Measurements from ENCODE around the gene ADAM30.

The ADAM30 gene

GRCh38 chr1:119896303-119896702 lies at the start of gene ADAM30:
ADAM30 (minus strand) TSS chr1:119896515; CDS start chr1:119896336, 179 bp downstream.
- Histone ChIP-seq H3K36me3 (ENCODE audit: control insufficient read depth, insufficient read depth, low read length) (no peaks in the 10 kb centered on the region), H3K9ac (ENCODE audit: low read length) (no peak within 1 kb of the TSS), H3K9me3 (ENCODE audit: control insufficient read depth, low read length) (no peaks in the 10 kb centered on the region), H3K27me3 (ENCODE audit: control insufficient read depth, insufficient read depth, low read length) (peaks cover 10% of the 10 kb centered on the region), H3K4me3 (ENCODE audit: low read length) (no peak within 1 kb of the TSS), H3K4me1 (ENCODE audit: control insufficient read depth, insufficient read depth, low read length) (no peaks in the 10 kb centered on the region)

DNA sequence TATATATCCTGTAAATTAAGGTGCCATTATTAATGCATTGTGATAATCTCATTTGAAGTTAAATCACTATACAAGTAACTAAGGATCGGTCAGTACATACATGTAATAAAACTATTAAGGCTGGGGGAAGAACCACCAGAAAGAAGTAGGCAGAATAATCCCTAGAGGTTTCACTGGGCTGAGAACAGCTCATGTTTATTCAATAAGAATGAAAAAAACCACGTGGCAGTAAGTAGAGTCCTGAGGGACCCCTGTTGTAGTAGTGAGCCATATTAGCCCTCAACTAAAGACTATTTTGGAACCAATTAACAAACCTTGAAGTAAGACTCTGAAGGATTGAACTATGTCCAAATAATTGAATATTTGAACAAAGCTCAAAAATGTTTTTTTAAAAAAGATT lies 46.9 kb upstream of the ADAM30 start:
- Histone ChIP-seq H3K4me3 (ENCODE audit: low read length) (no peak overlapping the region), H3K27me3 (ENCODE audit: control insufficient read depth, insufficient read depth, low read length) (no peaks in the 10 kb centered on the region), H3K36me3 (ENCODE audit: control insufficient read depth, insufficient read depth, low read length) (no peaks in the 10 kb centered on the region), H3K9me3 (ENCODE audit: control insufficient read depth, low read length) (no peaks in the 10 kb centered on the region), H3K9ac (ENCODE audit: low read length) (no peak overlapping the region), H3K4me1 (ENCODE audit: control insufficient read depth, insufficient read depth, low read length) (no peaks in the 10 kb centered on the region)

DNA sequence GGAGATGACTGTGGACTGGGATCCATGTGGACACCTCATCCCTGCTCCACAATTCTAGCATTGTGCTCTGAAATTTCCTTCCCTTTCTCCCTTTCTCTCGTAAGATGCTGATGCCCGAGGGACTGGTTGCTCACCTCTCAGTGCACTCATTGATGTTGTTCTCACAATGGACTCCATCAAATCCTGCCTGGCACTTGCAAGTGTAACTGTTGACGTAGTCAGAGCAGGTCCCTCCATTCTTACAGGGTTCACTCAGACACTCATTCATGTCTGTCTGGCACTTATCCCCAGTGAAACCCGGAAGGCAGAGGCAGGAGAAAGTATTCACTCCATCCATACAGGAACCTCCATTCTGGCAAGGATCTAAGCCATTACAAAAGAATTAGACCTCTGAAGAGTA lies 45.1 kb upstream of the ADAM30 start:
- Histone ChIP-seq H3K27me3 (ENCODE audit: control insufficient read depth, insufficient read depth, low read length) (no peaks in the 10 kb centered on the region), H3K9me3 (ENCODE audit: control insufficient read depth, low read length) (no peaks in the 10 kb centered on the region), H3K4me1 (ENCODE audit: control insufficient read depth, insufficient read depth, low read length) (no peaks in the 10 kb centered on the region), H3K9ac (ENCODE audit: low read length) (no peak overlapping the region), H3K4me3 (ENCODE audit: low read length) (no peak overlapping the region), H3K36me3 (ENCODE audit: control insufficient read depth, insufficient read depth, low read length) (no peaks in the 10 kb centered on the region)

DNA sequence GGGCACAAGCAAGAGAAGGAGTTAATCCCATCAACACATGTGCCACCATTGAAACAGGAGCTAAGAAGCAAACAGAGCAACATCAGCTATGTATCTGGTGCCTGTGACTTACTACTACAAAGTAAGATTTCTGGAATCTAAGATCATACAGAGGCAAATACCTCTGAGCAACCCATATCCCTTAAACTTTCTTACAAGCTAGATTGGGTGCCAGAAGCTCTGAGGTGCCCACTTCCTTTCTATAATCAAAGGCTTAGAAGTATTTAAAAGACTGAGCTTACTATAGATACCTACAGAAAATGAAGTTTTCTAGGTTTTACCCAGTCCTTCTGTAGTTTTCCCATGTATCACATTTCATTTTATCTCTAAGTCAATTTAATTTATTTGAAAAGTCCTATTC lies 44.4 kb upstream of the ADAM30 start:
- H3K9ac ChIP-seq (ENCODE audit: low read length): no peak overlapping the region
- no peaks in the 10 kb centered on the region for H3K36me3 ChIP-seq (ENCODE audit: control insufficient read depth, insufficient read depth, low read length)
- no peaks in the 10 kb centered on the region for H3K4me1 ChIP-seq (ENCODE audit: control insufficient read depth, insufficient read depth, low read length)
- no peaks in the 10 kb centered on the region for H3K27me3 ChIP-seq (ENCODE audit: control insufficient read depth, insufficient read depth, low read length)
- no peak overlapping the region for H3K4me3 ChIP-seq (ENCODE audit: low read length)
- H3K9me3 ChIP-seq (ENCODE audit: control insufficient read depth, low read length): no peaks in the 10 kb centered on the region

DNA sequence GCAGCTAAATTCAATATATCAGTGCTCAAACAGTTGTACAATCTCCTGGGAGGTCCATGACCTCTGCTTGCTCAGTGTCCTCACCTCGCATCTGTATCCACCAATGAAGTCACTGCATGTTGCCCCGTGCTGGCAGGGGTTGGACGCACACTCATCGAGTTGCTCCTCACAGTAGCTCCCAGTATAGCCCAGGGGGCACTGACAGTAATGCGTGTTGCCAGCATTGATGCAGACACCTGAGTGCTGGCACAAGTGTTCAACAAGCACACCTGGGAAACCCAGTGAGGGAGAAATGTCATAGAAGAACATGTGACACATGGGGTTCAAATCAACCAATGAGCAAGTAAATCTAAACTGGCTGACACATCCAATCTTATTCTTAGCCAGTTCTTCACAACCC lies 40.9 kb upstream of the ADAM30 start:
- no peak overlapping the region for H3K4me3 ChIP-seq (ENCODE audit: low read length)
- H3K36me3 ChIP-seq (ENCODE audit: control insufficient read depth, insufficient read depth, low read length): no peaks in the 10 kb centered on the region
- no peaks in the 10 kb centered on the region for H3K4me1 ChIP-seq (ENCODE audit: control insufficient read depth, insufficient read depth, low read length)
- H3K27me3 ChIP-seq (ENCODE audit: control insufficient read depth, insufficient read depth, low read length): no peaks in the 10 kb centered on the region
- no peak overlapping the region for H3K9ac ChIP-seq (ENCODE audit: low read length)
- no peaks in the 10 kb centered on the region for H3K9me3 ChIP-seq (ENCODE audit: control insufficient read depth, low read length)

GRCh38 chr1:119935915-119936314 lies 39.6 kb upstream of the ADAM30 start:
- no peaks in the 10 kb centered on the region for H3K27me3 ChIP-seq (ENCODE audit: control insufficient read depth, insufficient read depth, low read length)

DNA sequence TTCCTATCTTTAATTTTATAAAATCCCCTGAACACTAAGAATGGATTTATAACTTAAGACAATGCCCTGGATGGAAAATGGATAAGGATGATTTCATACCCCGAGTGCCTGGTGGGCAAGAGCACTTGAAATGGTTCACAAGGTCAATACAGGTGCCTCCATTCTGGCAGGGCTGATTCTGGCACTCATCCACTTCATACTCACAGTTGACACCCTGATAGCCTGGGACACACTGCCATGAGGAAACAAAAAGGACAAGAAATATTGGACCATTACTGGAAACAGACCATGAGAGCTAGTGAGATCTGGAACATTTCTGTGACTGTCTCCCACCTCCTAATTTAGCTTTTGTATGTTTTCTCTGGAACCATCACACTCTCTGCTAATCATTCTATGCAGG lies 39.1 kb upstream of the ADAM30 start:
- Histone ChIP-seq H3K27me3 (ENCODE audit: control insufficient read depth, insufficient read depth, low read length) (no peaks in the 10 kb centered on the region), H3K4me3 (ENCODE audit: low read length) (no peak overlapping the region), H3K9ac (ENCODE audit: low read length) (no peak overlapping the region), H3K4me1 (ENCODE audit: control insufficient read depth, insufficient read depth, low read length) (no peaks in the 10 kb centered on the region), H3K9me3 (ENCODE audit: control insufficient read depth, low read length) (no peaks in the 10 kb centered on the region), H3K36me3 (ENCODE audit: control insufficient read depth, insufficient read depth, low read length) (no peaks in the 10 kb centered on the region)

More at GRCh38 chr1:119935915-119936314, 39.6 kb upstream of the ADAM30 start:
- Histone ChIP-seq H3K4me1 (ENCODE audit: control insufficient read depth, insufficient read depth, low read length) (no peaks in the 10 kb centered on the region), H3K4me3 (ENCODE audit: low read length) (no peak overlapping the region), H3K9ac (ENCODE audit: low read length) (no peak overlapping the region), H3K36me3 (ENCODE audit: control insufficient read depth, insufficient read depth, low read length) (no peaks in the 10 kb centered on the region), H3K9me3 (ENCODE audit: control insufficient read depth, low read length) (no peaks in the 10 kb centered on the region)

DNA sequence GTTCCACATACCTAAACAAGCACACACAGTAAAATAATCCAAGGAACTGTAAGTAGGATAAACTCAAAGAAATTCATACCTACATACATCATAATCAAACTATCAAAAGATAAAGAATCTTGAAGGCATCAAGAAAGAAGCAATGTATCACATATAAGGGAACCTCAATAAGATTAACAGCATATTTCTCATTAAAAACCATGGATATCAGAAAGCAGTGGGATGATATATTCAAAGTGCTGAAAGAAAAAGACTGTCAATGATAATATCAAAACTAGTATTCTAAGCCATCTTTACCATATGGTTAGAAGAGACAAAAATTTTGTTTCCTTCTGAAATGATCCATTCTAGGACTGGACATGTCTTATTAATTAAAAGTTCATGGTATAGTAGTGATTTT lies 37.1 kb upstream of the ADAM30 start:
- Histone ChIP-seq H3K27me3 (ENCODE audit: control insufficient read depth, insufficient read depth, low read length) (no peaks in the 10 kb centered on the region), H3K4me1 (ENCODE audit: control insufficient read depth, insufficient read depth, low read length) (no peaks in the 10 kb centered on the region), H3K9me3 (ENCODE audit: control insufficient read depth, low read length) (no peaks in the 10 kb centered on the region), H3K36me3 (ENCODE audit: control insufficient read depth, insufficient read depth, low read length) (no peaks in the 10 kb centered on the region), H3K9ac (ENCODE audit: low read length) (no peak overlapping the region), H3K4me3 (ENCODE audit: low read length) (no peak overlapping the region)

GRCh38 chr1:119929643-119930315 lies 33.5 kb upstream of the ADAM30 start:
- peaks cover 4% of the 10 kb centered on the region for H3K36me3 ChIP-seq (ENCODE audit: control insufficient read depth, insufficient read depth, low read length)
- H3K9ac ChIP-seq (ENCODE audit: low read length): no peak overlapping the region
- H3K4me3 ChIP-seq (ENCODE audit: low read length): no peak overlapping the region
- H3K27me3 ChIP-seq (ENCODE audit: control insufficient read depth, insufficient read depth, low read length): no peaks in the 10 kb centered on the region
- H3K4me1 ChIP-seq (ENCODE audit: control insufficient read depth, insufficient read depth, low read length): no peaks in the 10 kb centered on the region
- H3K9me3 ChIP-seq (ENCODE audit: control insufficient read depth, low read length): no peaks in the 10 kb centered on the region

GRCh38 chr1:119926553-119926952 lies 30.2 kb upstream of the ADAM30 start:
- Histone ChIP-seq H3K27me3 (ENCODE audit: control insufficient read depth, insufficient read depth, low read length) (no peaks in the 10 kb centered on the region), H3K9me3 (ENCODE audit: control insufficient read depth, low read length) (no peaks in the 10 kb centered on the region), H3K4me3 (ENCODE audit: low read length) (no peak overlapping the region), H3K36me3 (ENCODE audit: control insufficient read depth, insufficient read depth, low read length) (peaks cover 6% of the 10 kb centered on the region), H3K4me1 (ENCODE audit: control insufficient read depth, insufficient read depth, low read length) (no peaks in the 10 kb centered on the region), H3K9ac (ENCODE audit: low read length) (no peak overlapping the region)

DNA sequence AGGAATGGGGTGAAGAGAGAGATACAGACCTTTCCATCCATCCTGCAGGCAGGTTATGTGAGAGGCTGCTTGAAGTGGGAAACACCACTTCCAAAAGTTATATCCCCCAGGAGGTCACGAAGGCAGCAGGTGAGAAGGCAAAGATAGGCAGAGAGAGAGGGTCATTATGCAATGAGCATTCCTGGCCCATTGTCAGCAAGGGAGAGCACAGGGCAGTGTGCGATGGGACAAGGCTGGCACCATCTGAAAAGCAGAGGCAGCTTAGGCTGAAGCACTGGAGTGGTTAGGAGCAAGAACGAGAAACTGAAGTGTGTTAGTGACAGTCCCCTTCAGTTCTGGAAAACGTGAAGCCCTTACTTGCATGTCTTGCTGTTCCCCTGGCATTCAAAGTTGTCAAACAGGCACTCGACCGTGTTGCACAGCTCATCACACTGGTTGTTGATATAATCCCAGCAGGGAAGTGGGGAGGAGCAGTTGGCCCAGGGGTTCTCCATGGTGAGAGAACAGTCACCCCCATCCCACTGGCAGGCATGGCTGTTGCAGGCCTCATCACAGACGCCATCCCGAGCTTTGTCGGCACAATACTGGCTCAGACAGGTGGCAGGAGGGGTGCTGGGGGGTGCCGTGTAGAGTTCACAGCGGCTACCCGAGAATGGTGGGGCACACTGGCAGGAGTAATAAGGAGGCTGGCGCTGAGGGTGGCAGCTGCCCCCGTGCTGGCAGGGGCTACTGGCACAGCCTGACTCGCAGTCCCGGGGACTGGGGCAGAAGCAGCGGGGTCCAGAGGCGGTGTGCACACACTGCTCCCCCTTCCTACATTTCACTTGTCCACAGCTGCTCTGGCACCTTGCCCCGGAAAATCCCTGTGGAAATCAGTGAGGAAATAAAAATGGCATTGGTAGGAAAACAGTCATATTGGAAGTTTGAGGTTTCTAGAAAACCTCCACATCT lies 28.9 kb upstream of the ADAM30 start:
- Histone ChIP-seq H3K36me3 (ENCODE audit: control insufficient read depth, insufficient read depth, low read length) (peaks cover 6% of the 10 kb centered on the region), H3K4me3 (ENCODE audit: low read length) (no peak overlapping the region), H3K9me3 (ENCODE audit: control insufficient read depth, low read length) (no peaks in the 10 kb centered on the region), H3K27me3 (ENCODE audit: control insufficient read depth, insufficient read depth, low read length) (no peaks in the 10 kb centered on the region), H3K9ac (ENCODE audit: low read length) (no peak overlapping the region), H3K4me1 (ENCODE audit: control insufficient read depth, insufficient read depth, low read length) (no peaks in the 10 kb centered on the region)
